Measurements from ENCODE around the gene CXADR.

DNA sequence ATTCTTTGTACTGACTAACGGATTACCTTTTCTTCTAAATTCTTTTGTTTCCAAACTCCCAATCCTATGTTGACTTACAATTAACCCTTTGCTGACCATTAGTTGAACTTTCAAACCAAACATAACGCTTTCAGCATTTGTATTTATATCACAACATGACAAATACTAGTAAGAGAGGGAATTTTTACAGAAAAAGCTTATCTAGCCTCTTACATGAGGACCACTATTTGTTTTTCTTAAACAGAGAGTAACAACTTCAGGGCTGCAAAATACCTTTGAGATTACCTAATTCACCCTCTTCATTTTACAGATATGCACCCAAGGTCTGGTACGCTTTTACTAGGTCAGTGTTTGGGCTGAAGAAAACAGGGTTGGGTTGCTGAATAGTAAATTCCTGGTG is 45.0 kb upstream of the CXADR start:
- TF ChIP-seq, protein P1, sequence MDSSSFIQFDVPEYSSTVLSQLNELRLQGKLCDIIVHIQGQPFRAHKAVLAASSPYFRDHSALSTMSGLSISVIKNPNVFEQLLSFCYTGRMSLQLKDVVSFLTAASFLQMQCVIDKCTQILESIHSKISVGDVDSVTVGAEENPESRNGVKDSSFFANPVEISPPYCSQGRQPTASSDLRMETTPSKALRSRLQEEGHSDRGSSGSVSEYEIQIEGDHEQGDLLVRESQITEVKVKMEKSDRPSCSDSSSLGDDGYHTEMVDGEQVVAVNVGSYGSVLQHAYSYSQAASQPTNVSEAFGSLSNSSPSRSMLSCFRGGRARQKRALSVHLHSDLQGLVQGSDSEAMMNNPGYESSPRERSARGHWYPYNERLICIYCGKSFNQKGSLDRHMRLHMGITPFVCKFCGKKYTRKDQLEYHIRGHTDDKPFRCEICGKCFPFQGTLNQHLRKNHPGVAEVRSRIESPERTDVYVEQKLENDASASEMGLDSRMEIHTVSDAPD (CRISPR knock-in tag; IDR thresholded peaks at IDR 0.05) = no peak
- no peak for TF ChIP-seq NR2C1 (IDR thresholded peaks at IDR 0.05)
- TF ChIP-seq NR2C1 (tag; IDR thresholded peaks at IDR 0.05) = no peak

Data from K562 (cell line).